DOHH2 (cell line): ENCODE results near the gene FBXW10.
"Not testable (repeated sequence)": the region's sequence is repeated elsewhere in the genome, so short reads cannot be mapped to it uniquely, and the experiment has no call there.

Experiments
- H3F3A ChIP-seq: fragments of 200-600 bp; sonication (generic), shearing (Covaris generic); 2 replicates; pipeline ENCODE4 v1.6.0; 2016; ENCODE audit warnings: antibody characterized with exemption, mild to moderate bottlenecking; ENCODE audit not compliant: control insufficient read depth, insufficient read depth
- H3K27ac ChIP-seq: fragments of 200-600 bp; sonication (generic); 2 replicates; pipeline ENCODE4 v1.5.1; 2014; ENCODE audit warnings: low read depth, mild to moderate bottlenecking, low read length, moderate library complexity
- H3K27me3 ChIP-seq: fragments of 200-600 bp; sonication (generic); 2 replicates; pipeline ENCODE4 v1.6.1; 2014; ENCODE audit warnings: mild to moderate bottlenecking, low read length, mixed read lengths; ENCODE audit not compliant: control insufficient read depth
- H3K36me3 ChIP-seq: fragments of 200-600 bp; sonication (generic); 2 replicates; pipeline ENCODE4 v1.6.1; 2014; ENCODE audit warnings: mild to moderate bottlenecking, low read length, moderate library complexity, mixed read lengths; ENCODE audit not compliant: control insufficient read depth
- H3K4me1 ChIP-seq: fragments of 200-600 bp; sonication (generic); 2 replicates; pipeline ENCODE4 v1.6.1; 2014; ENCODE audit warnings: mild to moderate bottlenecking, low read length, mixed read lengths; ENCODE audit not compliant: control insufficient read depth
- H3K4me2 ChIP-seq: fragments of 200-600 bp; sonication (generic); 2 replicates; pipeline ENCODE4 v1.6.0; 2014; ENCODE audit warnings: mild to moderate bottlenecking, low read length, moderate library complexity
- H3K4me3 ChIP-seq: fragments of 200-600 bp; sonication (generic); 2 replicates; pipeline ENCODE4 v1.5.1; 2014; ENCODE audit warnings: mild to moderate bottlenecking, low read length, mixed read lengths
- H3K79me2 ChIP-seq: fragments of 200-600 bp; sonication (generic); 2 replicates; pipeline ENCODE4 v1.6.1; 2014; ENCODE audit warnings: mild to moderate bottlenecking, low read length, mixed read lengths; ENCODE audit not compliant: control insufficient read depth
- H3K9me2 ChIP-seq: fragments of 200-600 bp; sonication (generic); replicated peaks from 2 replicates; pipeline ENCODE4 v1.6.1; 2014; ENCODE audit warnings: mild to moderate bottlenecking, low read length, mixed read lengths; ENCODE audit not compliant: control insufficient read depth
- H3K9me3 ChIP-seq: fragments of 200-600 bp; sonication (generic); 2 replicates; pipeline ENCODE4 v1.6.1; 2014; ENCODE audit warnings: antibody characterized with exemption, low read length, mixed read lengths; ENCODE audit not compliant: control insufficient read depth, insufficient read depth
- H4K20me1 ChIP-seq: fragments of 200-600 bp; sonication (generic); 2 replicates; pipeline ENCODE4 v1.6.0; 2014; ENCODE audit warnings: low read depth, mild to moderate bottlenecking, antibody characterized with exemption, low read length, moderate library complexity; ENCODE audit not compliant: control insufficient read depth, insufficient read depth
- CTCF ChIP-seq: fragments of 200-600 bp; sonication (generic); IDR thresholded peaks from one replicate; pipeline ENCODE4 v1.5.1; 2014; ENCODE audit warnings: antibody characterized with exemption, mild to moderate bottlenecking, low read depth, low read length; ENCODE audit not compliant: poor library complexity, severe bottlenecking

FBXW10 gene

GRCh38 chr17:18816489-18817371 lies 72.9 kb downstream of the FBXW10 start:
- H3K4me3 ChIP-seq, H4K20me1 ChIP-seq, H3K9me2 ChIP-seq, H3K27ac ChIP-seq, H3K4me2 ChIP-seq, H3K9me3 ChIP-seq, H3K27me3 ChIP-seq, H3K79me2 ChIP-seq, H3K36me3 ChIP-seq, H3F3A ChIP-seq: not testable (repeated sequence)
- TF ChIP-seq CTCF = peak; percentile 47
- peaks cover 14% of the 10 kb centered on the region for H3K4me1 ChIP-seq

- not testable (repeated sequence) for H3K9me2 ChIP-seq, H4K20me1 ChIP-seq, H3K27ac ChIP-seq, H3F3A ChIP-seq, H3K27me3 ChIP-seq, H3K36me3 ChIP-seq, H3K79me2 ChIP-seq, H3K4me3 ChIP-seq, H3K4me2 ChIP-seq, H3K9me3 ChIP-seq
- H3K4me1 ChIP-seq = peaks cover 13% of the 10 kb centered on the region
These were observed 77.6 kb downstream of the FBXW10 start for GRCh38 chr17:18821430-18821829.

GRCh38 chr17:18827613-18828012 lies 83.8 kb downstream of the FBXW10 start:
- H3K4me3 ChIP-seq, H4K20me1 ChIP-seq, H3K4me2 ChIP-seq, H3K36me3 ChIP-seq, H3K27ac ChIP-seq, H3K9me3 ChIP-seq, H3K9me2 ChIP-seq, H3K4me1 ChIP-seq, H3F3A ChIP-seq, H3K27me3 ChIP-seq, H3K79me2 ChIP-seq: not testable (repeated sequence)
